Stimulated activated CD4-positive, alpha-beta T cell treated with anti-CD3 and anti-CD28 coated beads, Interleukin-2, amount 100 ng/mL, for 48 hours (primary cell): ENCODE results near the gene TNF.
A peak's percentile ranks its signal among the peaks of the same experiment; 100 is the strongest.
"Not testable (repeated sequence)": the region's sequence is repeated elsewhere in the genome, so short reads cannot be mapped to it uniquely, and the experiment has no call there.

Experiments used
- DNase-seq, 2 donors: peaks; one replicate each; pipeline ENCODE4 v3.0.0-alpha.2; 2020

The TNF gene

GRCh38 chr6:31545291-31545690 lies 30.1 kb upstream of the TNF start:
- DNase-seq, result no peak

GRCh38 chr6:31546339-31546957 lies 28.9 kb upstream of the TNF start, which contains the start of gene ATP6V1G2:
Gene ATP6V1G2 (minus strand): TSS chr6:31546608. CDS start chr6:31546559, 49 bp downstream.
- DNase-seq, result peak; percentile 85 to 90

- peak; percentile 81 to 82 for DNase-seq
Measured at GRCh38 chr6:31546958-31547726, 28.2 kb upstream of the TNF start, which contains the start of gene NFKBIL1. Gene NFKBIL1 (plus strand): TSS chr6:31547608. CDS start chr6:31547695, 87 bp downstream.

- no peak for DNase-seq
Measured at GRCh38 chr6:31547727-31548543, 27.4 kb upstream of the TNF start.

- DNase-seq, result no peak
Measured at GRCh38 chr6:31548544-31548873, 26.9 kb upstream of the TNF start.

GRCh38 chr6:31551371-31551770 lies 24.0 kb upstream of the TNF start:
- not testable (repeated sequence) for DNase-seq

- no peak for DNase-seq
Measured at GRCh38 chr6:31556307-31556706, 19.1 kb upstream of the TNF start.

GRCh38 chr6:31557443-31558317 lies 17.7 kb upstream of the TNF start:
- DNase-seq, result no peak

GRCh38 chr6:31558318-31558625 lies 17.1 kb upstream of the TNF start:
- DNase-seq, result no peak

GRCh38 chr6:31558631-31559500 lies 16.5 kb upstream of the TNF start:
- peak in 1 of 2 donors; percentile 57 for DNase-seq

GRCh38 chr6:31559606-31559957 lies 15.8 kb upstream of the TNF start:
- no peak for DNase-seq

- DNase-seq, result no peak
Measured at GRCh38 chr6:31559958-31560696, 15.2 kb upstream of the TNF start.

GRCh38 chr6:31560697-31561058 lies 14.7 kb upstream of the TNF start:
- no peak for DNase-seq

GRCh38 chr6:31567531-31568370 lies 7.6 kb upstream of the TNF start:
- no peak for DNase-seq

GRCh38 chr6:31568537-31568961 lies 6.8 kb upstream of the TNF start:
- DNase-seq, result no peak

GRCh38 chr6:31569861-31570536 lies 5.4 kb upstream of the TNF start:
- no peak for DNase-seq

- DNase-seq, result peak in 1 of 2 donors; percentile 75
Measured at GRCh38 chr6:31572041-31572911, 3.1 kb upstream of the TNF start, which contains the start of gene LTA. Gene LTA (plus strand): TSS chr6:31572289. CDS start chr6:31572743, 454 bp downstream.
